ENCODE measurements around the gene MICAL1.
"Not testable (repeated sequence)": the region's sequence is repeated elsewhere in the genome, so short reads cannot be mapped to it uniquely, and the experiment has no call there.

MICAL1 gene

GRCh38 chr6:109477725-109478124 is 22.2 kb upstream of the MICAL1 start:
- peak; percentile 36 for DNase-seq (ENCODE audit: low read depth, low spot score)

GRCh38 chr6:109477184-109477583 is 21.6 kb upstream of the MICAL1 start:
- no peak for DNase-seq (ENCODE audit: low read depth, low spot score)

- no peak for DNase-seq (ENCODE audit: low read depth, low spot score)
Measured at GRCh38 chr6:109475625-109476024, 20.1 kb upstream of the MICAL1 start.

GRCh38 chr6:109474995-109475394 is 19.4 kb upstream of the MICAL1 start:
- no peak for DNase-seq (ENCODE audit: low read depth, low spot score)

GRCh38 chr6:109473120-109473519 is 17.5 kb upstream of the MICAL1 start:
- no peak for DNase-seq (ENCODE audit: low read depth, low spot score)

GRCh38 chr6:109472132-109472995 is 16.8 kb upstream of the MICAL1 start:
- no peak for DNase-seq (ENCODE audit: low read depth, low spot score)

- DNase-seq (ENCODE audit: low read depth, low spot score) = peak; percentile 27
Measured at GRCh38 chr6:109471105-109471810, 15.7 kb upstream of the MICAL1 start.

GRCh38 chr6:109469591-109470189 is 14.1 kb upstream of the MICAL1 start:
- no peak for DNase-seq (ENCODE audit: low read depth, low spot score)

GRCh38 chr6:109467696-109468095 is 12.1 kb upstream of the MICAL1 start:
- DNase-seq (ENCODE audit: low read depth, low spot score) = no peak

GRCh38 chr6:109466212-109466923 is 10.8 kb upstream of the MICAL1 start:
- no peak for DNase-seq (ENCODE audit: low read depth, low spot score)

- DNase-seq (ENCODE audit: low read depth, low spot score) = no peak
Measured at GRCh38 chr6:109465772-109466171, 10.2 kb upstream of the MICAL1 start.

GRCh38 chr6:109461733-109462526 is 6.4 kb upstream of the MICAL1 start:
- no peak for DNase-seq (ENCODE audit: low read depth, low spot score)

- not testable (repeated sequence) for DNase-seq (ENCODE audit: low read depth, low spot score)
Measured at GRCh38 chr6:109461205-109461604, 5.6 kb upstream of the MICAL1 start.

- DNase-seq (ENCODE audit: low read depth, low spot score) = no peak
Measured at GRCh38 chr6:109460161-109460829, 4.7 kb upstream of the MICAL1 start.

- no peak for DNase-seq (ENCODE audit: low read depth, low spot score)
Measured at GRCh38 chr6:109458774-109459531, 3.4 kb upstream of the MICAL1 start.

GRCh38 chr6:109457562-109457996 is 2.0 kb upstream of the MICAL1 start:
- DNase-seq (ENCODE audit: low read depth, low spot score) = no peak

GRCh38 chr6:109456710-109457561 is 1.4 kb upstream of the MICAL1 start:
- DNase-seq (ENCODE audit: low read depth, low spot score) = no peak

- no peak for DNase-seq (ENCODE audit: low read depth, low spot score)
Measured at GRCh38 chr6:109456111-109456583, 575 bp upstream of the MICAL1 start.
